ENCODE results near the gene TPPP.

Gene TPPP

GRCh38 chr5:665541-665955 lies 27.6 kb downstream of the TPPP start:
- no peak for DNase-seq (ENCODE audit: low read depth in 3 of 3)

DNA sequence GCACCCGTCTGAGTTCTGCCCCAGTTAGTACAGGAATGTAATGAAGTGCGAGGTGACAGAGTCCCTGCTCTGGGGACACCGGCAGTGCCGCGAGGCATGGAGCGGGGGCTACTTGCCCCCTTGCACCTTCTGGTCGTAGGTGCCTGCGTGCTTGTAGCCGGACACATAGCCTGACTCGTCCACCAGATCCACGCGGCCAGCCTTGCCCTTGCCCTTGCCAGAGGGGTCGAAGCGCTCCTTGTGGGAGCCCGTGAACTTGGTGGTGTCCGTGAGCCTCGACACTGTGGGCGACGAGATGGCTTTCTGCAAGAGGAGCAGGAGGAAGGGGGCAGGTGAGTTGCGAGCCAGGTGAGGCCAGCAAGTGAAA lies 28.2 kb downstream of the TPPP start:
- DNase-seq (ENCODE audit: low read depth in 3 of 3): no peak

- DNase-seq (ENCODE audit: low read depth in 3 of 3): no peak
Measured at GRCh38 chr5:664343-664993, 28.7 kb downstream of the TPPP start.

- no peak for DNase-seq (ENCODE audit: low read depth in 3 of 3)
Measured at GRCh38 chr5:663436-664342, 29.5 kb downstream of the TPPP start.

DNA sequence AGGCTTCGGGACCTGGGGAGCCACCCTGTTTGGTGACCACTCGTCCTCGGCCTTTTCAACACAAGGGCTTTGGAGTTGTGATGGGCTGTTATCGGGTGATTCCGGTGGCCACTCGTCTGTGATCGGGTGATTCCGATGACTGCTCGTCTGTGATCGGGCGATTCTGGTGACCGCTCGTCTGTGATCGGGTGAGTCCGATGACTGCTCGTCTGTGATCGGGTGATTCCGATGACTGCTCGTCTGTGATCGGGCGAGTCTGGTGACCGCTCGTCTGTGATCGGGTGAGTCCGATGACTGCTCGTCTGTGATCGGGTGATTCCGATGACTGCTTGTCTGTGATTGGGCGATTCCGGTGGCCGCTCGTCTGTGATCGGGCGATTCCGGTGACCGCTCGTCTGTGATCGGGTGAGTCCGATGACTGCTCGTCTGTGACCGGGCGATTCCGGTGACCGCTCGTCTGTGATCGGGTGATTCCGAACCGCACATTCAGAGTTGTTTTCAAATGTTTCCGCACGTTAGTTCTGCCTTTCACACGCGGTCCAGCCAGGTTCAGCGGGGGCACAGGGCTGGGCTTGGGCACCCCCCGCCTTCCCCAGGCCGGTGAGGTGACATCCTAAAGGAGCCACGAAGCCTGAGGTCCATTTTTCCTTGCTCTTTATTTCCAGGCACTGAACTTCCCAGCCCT lies 30.3 kb downstream of the TPPP start:
- no peak for DNase-seq (ENCODE audit: low read depth in 3 of 3)

DNA sequence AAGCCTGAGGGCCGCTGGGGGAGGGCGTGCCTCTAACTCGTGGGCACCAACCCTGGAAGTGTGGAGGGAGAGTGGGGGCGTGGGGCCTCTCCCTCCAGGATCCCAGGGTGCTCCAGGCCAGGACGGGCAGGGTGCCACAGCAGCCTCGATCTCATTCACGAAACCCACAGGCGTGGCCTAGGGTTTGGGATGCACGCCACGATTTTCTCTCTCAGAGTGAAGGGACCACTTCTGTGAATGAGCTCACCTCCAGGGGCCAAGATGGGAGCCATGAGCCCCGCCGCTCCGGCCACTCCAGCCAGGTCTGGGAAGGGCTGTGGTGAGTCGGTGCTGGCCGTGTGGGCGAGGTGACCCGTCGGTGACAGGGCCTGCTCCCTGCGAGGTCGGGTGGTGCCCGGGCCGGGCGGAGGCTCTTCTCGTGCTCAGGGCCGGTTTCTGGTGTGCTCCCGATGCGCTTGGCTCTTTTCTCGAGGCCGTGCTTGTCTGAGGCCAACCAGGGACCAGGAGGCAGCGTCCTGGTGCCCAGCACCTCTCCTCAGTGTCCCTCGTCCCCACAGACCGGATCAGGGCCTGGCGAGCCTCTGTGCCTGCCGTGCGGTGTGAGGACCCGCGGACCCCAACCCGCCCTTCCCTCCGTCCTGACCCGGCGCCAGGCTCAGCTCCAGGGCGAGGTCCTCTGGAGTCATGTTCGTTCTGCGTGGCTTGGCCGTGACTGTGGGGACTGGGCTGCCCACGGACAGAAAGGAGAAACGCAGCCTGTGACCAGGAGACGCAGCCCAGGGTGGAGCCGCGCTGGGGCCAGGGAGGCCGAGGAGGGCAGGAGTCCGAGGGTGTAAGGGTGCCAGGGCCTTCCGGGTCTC lies 31.0 kb downstream of the TPPP start:
- no peak for DNase-seq (ENCODE audit: low read depth in 3 of 3)

GRCh38 chr5:660491-661030 lies 32.6 kb downstream of the TPPP start:
- no peak for DNase-seq (ENCODE audit: low read depth in 3 of 3)

DNA sequence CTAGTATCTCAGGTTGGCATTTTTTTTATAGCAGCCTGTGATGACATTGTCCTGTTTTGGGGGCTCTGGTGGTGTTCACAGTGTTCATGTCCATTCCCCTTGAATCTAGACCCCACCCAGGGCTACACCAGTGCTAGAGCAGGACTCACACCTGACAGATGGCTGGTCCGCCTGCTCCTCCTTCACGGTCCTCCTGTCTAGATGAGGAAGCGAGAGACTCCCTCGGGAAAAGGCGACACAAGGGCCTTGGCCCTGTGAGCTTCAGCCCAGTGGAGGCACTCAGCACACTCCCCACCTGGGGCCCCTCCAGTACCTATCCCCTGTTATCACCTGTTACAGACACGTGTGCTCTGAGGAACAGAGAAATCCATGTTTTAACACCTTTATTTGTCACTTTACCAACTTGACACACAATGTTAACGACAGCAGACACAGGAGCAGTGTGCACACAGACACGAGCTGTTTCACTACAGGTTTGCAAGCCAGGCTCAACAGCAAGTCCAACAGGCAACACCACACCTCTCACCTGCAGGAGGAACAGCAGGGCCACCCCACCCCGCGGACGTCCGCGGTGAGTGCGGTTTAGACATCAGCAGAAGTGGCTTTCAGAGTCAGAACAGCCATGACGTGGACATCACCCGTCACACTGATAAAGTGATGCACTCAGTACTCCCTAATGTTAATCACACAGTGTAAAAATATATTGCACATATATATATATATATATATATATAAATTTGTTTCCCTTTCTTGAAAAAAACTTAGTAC lies 33.5 kb downstream of the TPPP start:
- no peak for DNase-seq (ENCODE audit: low read depth in 3 of 3)

DNA sequence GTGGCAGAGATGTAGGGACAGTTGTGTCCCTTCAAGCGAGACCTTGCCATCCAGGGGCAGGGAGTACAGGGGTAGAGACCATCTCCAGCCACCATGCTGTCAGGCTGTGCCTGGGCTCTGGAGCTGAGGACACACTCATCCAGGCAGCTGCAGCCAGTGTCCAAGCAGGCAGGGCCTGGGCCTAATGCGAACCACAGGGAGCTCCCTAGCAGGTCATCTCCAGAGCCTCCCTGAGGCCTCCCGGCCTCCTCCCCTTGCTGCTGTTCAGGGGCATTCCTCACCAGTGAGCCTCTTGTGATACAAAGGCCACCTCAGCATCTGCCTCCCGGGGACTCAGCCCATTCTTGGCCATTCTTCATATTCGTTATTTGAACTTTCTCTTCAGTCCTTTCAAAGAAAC lies 35.0 kb downstream of the TPPP start:
- no peak for DNase-seq (ENCODE audit: low read depth in 3 of 3)

- DNase-seq (ENCODE audit: low read depth in 3 of 3): no peak
Measured at GRCh38 chr5:657570-657969, 35.6 kb downstream of the TPPP start.

DNA sequence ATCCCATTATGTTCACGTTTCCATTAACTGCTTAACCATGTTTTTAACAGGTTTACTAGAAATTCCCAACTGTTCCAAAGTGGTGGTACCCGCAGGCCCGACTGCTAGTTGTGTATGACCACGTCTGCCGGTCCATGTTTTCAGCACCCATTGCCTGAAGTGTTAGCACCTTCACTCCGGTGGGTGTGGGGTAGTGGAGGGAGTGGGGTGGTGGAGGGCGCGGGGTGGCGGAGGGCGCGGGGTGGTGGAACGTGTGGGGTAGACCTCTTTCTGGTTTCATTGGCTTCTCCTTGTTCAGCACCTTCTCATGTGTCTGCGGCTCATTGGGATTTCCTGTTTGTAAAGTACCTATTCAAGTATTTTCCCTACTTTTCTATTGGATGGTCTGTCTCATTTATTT lies 37.7 kb downstream of the TPPP start:
- no peak for DNase-seq (ENCODE audit: low read depth in 3 of 3)

- DNase-seq (ENCODE audit: low read depth in 3 of 3): no peak
Measured at GRCh38 chr5:654071-654778, 38.9 kb downstream of the TPPP start.

- DNase-seq (ENCODE audit: low read depth in 3 of 3): no peak
Measured at GRCh38 chr5:652773-653350, 40.3 kb downstream of the TPPP start.

GRCh38 chr5:652023-652515 lies 41.1 kb downstream of the TPPP start:
- no peak for DNase-seq (ENCODE audit: low read depth in 3 of 3)

DNA sequence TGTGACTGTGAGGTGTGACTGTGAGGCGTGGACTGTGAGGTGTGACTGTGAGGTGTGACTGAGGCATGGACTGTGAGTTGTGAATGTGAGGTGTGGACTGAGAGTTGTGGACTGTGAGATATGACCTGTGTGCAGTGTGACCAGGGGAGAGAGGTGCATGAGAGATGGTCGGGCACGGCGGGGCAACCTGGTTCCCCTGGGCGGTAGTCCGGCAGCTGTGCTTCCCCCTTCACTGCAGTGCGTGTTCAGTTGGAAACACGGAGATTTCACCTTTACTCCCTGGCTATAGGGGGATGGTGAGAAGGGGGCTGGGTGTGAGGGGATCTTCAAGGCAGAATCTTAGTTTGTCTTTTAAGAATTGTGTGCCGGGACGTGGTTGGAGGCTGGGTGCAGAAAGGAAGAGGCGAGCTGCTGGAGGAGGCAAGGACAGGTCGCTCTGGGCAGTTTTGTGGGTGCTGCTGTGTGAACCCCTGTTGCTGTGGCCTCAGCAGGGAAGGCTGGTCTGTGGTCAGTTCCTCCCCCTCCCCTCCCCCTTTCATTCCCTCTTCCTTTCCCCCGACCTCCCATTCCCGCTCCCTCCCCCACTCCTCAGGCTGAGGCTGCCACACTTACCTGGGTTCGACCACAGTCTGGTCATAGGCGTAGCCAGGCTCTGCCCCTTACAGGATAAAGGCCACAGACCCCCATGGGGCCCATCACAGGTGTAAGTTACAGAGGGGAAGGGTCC lies 41.7 kb downstream of the TPPP start:
- DNase-seq (ENCODE audit: low read depth in 3 of 3): no peak

GRCh38 chr5:647727-648126 lies 45.4 kb downstream of the TPPP start:
- no peak for DNase-seq (ENCODE audit: low read depth in 3 of 3)

DNA sequence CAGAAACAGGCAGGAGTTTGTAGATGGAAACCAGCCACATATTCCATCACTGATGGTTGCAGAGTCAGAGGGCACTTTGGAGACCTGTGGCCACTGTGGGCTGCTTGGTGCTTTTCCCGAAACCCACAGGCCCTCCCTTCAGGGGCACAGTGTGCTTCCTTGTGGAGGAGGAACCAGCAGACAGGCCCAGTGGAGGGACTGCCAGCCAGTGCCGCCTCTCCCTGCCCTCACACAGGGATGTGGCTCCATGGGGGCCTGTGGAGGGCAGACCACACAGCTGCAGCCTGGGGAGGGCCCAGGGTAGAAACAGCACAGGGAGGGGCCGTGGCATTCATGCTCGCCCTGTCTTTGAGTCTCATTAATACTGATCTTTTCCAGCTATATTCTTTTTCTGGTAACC lies 45.8 kb downstream of the TPPP start:
- DNase-seq (ENCODE audit: low read depth in 3 of 3): no peak

- no peak for DNase-seq (ENCODE audit: low read depth in 3 of 3)
Measured at GRCh38 chr5:646396-647201, 46.6 kb downstream of the TPPP start.

All from stimulated activated CD4-positive, alpha-beta T cell treated with anti-CD3 and anti-CD28 coated beads, TNF-alpha, amount 100 ng/mL, for 4 hours (primary cell).